DND-41 (cell line): ENCODE results near the gene ARVCF.

ENCODE experiments used
- ATAC-seq: fragments of 200-7000 bp; cut with Tn5 transposase; 3 replicates; pipeline ENCODE4 v1.9.1; 2021; ENCODE audit warnings: low read depth; ENCODE audit not compliant: insufficient read depth
- DNase-seq: peaks from one replicate; pipeline ENCODE4 v3.0.0-alpha.2; 2020
- H2AFZ ChIP-seq: 2 replicates; pipeline ENCODE4 v1.6.0; 2012; ENCODE audit warnings: low read depth, low read length
- H3K27ac ChIP-seq: 2 replicates; pipeline ENCODE4 v1.5.1; 2012; ENCODE audit warnings: low read length, inconsistent platforms
- H3K27me3 ChIP-seq: fragments of 200-600 bp; sonication (generic); 2 replicates; pipeline ENCODE4 v1.6.0; 2012; ENCODE audit warnings: low read length, mild to moderate bottlenecking, inconsistent platforms; ENCODE audit not compliant: insufficient read depth, poor library complexity
- H3K36me3 ChIP-seq: 2 replicates; pipeline ENCODE4 v1.5.1; 2012; ENCODE audit warnings: low read length, inconsistent platforms; ENCODE audit not compliant: insufficient read depth
- H3K4me1 ChIP-seq: 2 replicates; pipeline ENCODE4 v1.5.1; 2012; ENCODE audit warnings: mild to moderate bottlenecking, low read length; ENCODE audit not compliant: insufficient read depth
- H3K4me2 ChIP-seq: 2 replicates; pipeline ENCODE4 v1.6.0; 2012; ENCODE audit warnings: mild to moderate bottlenecking, moderate library complexity, low read length, inconsistent platforms; ENCODE audit not compliant: insufficient read depth
- H3K4me3 ChIP-seq, 2 experiments: fragments of 200-600 bp in 1 of 2; shearing (Covaris generic) in 1 of 2; 2 replicates each; pipeline ENCODE4 v1.5.1; 2012 to 2016; ENCODE audit warnings: inconsistent platforms in 2 of 2, low read length in 2 of 2, mild to moderate bottlenecking in 2 of 2, low read depth in 1 of 2, moderate library complexity in 1 of 2
- H3K79me2 ChIP-seq: 2 replicates; pipeline ENCODE4 v1.6.0; 2012; ENCODE audit warnings: low read length, inconsistent platforms; ENCODE audit not compliant: insufficient read depth
- H3K9ac ChIP-seq: 2 replicates; pipeline ENCODE4 v1.6.0; 2012; ENCODE audit warnings: low read depth, mild to moderate bottlenecking, inconsistent platforms, low read length, moderate library complexity
- H3K9me3 ChIP-seq: 2 replicates; pipeline ENCODE4 v1.5.1; 2012; ENCODE audit warnings: low read length, moderate library complexity, mild to moderate bottlenecking, inconsistent platforms; ENCODE audit not compliant: insufficient read depth, severe bottlenecking
- H4K20me1 ChIP-seq: 2 replicates; pipeline ENCODE4 v1.6.0; 2012; ENCODE audit warnings: low read length; ENCODE audit not compliant: insufficient read depth
- EZH2 ChIP-seq: IDR thresholded peaks from 3 replicates; pipeline ENCODE4 v1.6.1; 2012; ENCODE audit warnings: borderline replicate concordance, low read depth, mild to moderate bottlenecking, moderate library complexity, low read length, inconsistent platforms; ENCODE audit not compliant: severe bottlenecking
- TF ChIP-seq, protein P1 (sequence below): IDR thresholded peaks from 2 replicates; pipeline ENCODE4 v1.5.1; 2012; ENCODE audit warnings: borderline replicate concordance, low read length, moderate library complexity, mild to moderate bottlenecking; ENCODE audit not compliant: poor library complexity, severe bottlenecking; ENCODE audit errors: extremely low read depth

The ARVCF gene

GRCh38 chr22:20036084-20036482 is 19.5 kb upstream of the ARVCF start:
- Histone ChIP-seq H3K27ac (no peak overlapping the region), H3K9ac (no peak overlapping the region), H4K20me1 (peaks cover 49% of the 10 kb centered on the region), H3K4me1 (no peaks in the 10 kb centered on the region), H3K4me3 (no peak overlapping the region), H3K79me2 (peaks cover 53% of the 10 kb centered on the region), H3K36me3 (peaks cover 63% of the 10 kb centered on the region), H2AFZ (no peak overlapping the region), H3K4me2 (no peak overlapping the region), H3K9me3 (no peaks in the 10 kb centered on the region), H3K27me3 (no peaks in the 10 kb centered on the region)
- DNase-seq, result no peak
- TF ChIP-seq, protein P1, sequence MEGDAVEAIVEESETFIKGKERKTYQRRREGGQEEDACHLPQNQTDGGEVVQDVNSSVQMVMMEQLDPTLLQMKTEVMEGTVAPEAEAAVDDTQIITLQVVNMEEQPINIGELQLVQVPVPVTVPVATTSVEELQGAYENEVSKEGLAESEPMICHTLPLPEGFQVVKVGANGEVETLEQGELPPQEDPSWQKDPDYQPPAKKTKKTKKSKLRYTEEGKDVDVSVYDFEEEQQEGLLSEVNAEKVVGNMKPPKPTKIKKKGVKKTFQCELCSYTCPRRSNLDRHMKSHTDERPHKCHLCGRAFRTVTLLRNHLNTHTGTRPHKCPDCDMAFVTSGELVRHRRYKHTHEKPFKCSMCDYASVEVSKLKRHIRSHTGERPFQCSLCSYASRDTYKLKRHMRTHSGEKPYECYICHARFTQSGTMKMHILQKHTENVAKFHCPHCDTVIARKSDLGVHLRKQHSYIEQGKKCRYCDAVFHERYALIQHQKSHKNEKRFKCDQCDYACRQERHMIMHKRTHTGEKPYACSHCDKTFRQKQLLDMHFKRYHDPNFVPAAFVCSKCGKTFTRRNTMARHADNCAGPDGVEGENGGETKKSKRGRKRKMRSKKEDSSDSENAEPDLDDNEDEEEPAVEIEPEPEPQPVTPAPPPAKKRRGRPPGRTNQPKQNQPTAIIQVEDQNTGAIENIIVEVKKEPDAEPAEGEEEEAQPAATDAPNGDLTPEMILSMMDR, result no peak
- no peak for TF ChIP-seq EZH2
- no peak for ATAC-seq

DNA sequence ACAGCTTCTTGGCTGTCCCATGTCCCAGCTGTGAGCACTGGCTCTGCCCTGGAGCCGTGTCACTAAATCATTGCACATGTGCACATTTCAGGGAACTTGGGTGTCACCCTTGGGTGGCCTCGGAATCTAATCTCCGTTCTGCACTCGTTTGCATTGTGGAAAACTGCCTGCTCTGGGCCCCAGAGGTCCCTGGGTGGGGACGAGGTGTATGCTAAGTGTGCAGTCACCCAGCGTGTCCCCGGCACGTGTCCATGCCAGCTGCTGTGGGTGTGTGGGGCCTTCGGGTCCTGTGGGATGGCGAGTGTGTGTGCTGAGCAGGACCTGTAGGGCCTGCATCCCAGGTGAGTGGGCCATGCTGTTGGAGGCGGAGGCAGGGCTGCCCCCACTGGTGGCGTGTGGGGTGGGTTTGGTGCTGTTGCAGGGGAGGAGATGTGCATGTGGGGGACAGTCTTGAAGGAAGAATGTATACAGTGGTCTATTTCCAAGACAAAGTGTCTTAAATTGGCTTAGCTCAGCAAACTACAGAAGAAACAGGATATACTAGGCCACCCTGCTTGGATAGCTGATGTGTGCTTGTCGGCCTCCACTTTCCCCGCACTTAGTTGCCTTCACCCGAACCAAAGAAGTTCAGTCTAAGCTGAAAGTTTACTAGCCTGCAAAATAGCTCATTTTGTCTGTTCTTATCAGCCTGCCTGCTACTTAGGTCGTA is 18.9 kb upstream of the ARVCF start:
- Histone ChIP-seq H3K27me3 (no peaks in the 10 kb centered on the region), H3K4me1 (no peaks in the 10 kb centered on the region), H4K20me1 (peaks cover 50% of the 10 kb centered on the region), H2AFZ (no peak overlapping the region), H3K4me3 (no peak overlapping the region), H3K9me3 (no peaks in the 10 kb centered on the region), H3K9ac (no peak overlapping the region), H3K36me3 (peaks cover 60% of the 10 kb centered on the region), H3K4me2 (no peak overlapping the region), H3K27ac (no peak overlapping the region), H3K79me2 (peaks cover 53% of the 10 kb centered on the region)
- DNase-seq, result no peak
- TF ChIP-seq, protein P1, result no peak
- no peak for ATAC-seq

- Histone ChIP-seq H3K79me2 (peaks cover 61% of the 10 kb centered on the region), H4K20me1 (peaks cover 55% of the 10 kb centered on the region), H3K27me3 (no peaks in the 10 kb centered on the region), H3K27ac (no peak overlapping the region), H3K9ac (no peak overlapping the region), H3K36me3 (peaks cover 48% of the 10 kb centered on the region), H3K4me1 (no peaks in the 10 kb centered on the region), H3K4me3 (no peak overlapping the region), H3K9me3 (no peaks in the 10 kb centered on the region), H3K4me2 (no peak overlapping the region), H2AFZ (no peak overlapping the region)
- no peak for DNase-seq
- TF ChIP-seq, protein P1, result no peak
- no peak for TF ChIP-seq EZH2
- ATAC-seq, result no peak
Measured at GRCh38 chr22:20034143-20034542, 17.5 kb upstream of the ARVCF start.
